GF-D8 (cell line): ENCODE measurements around the gene RNASE4.
"Not testable (repeated sequence)": the region's sequence is repeated elsewhere in the genome, so short reads cannot be mapped to it uniquely, and the experiment has no call there.

Experiments
- DNase-seq: peaks from one replicate; lab custom pipeline; 2025; lab: John Stamatoyannopoulos, UW

RNASE4 gene

GRCh38 chr14:20698934-20699333, 14.6 kb downstream of the RNASE4 start:
- DNase-seq = no peak

DNA sequence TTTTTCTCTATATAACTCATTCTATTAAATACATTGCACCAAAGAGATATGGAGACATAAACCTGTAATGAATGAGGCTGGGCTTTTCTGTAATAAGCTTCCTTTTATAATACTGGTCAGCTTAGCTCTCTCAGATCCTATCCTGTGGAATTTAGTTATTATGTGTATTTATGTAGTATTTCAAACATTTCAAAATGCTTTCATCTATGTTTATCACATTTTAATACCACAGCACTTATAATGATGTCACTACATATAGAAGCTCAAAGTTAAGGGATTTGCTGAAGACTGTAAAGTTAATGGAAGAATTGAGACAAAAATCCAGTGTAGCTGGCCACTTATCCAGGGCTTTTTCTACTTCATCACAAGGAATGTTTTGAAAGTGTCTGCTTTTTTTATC, 15.6 kb downstream of the RNASE4 start:
- DNase-seq = no peak

GRCh38 chr14:20700965-20701364, 16.6 kb downstream of the RNASE4 start:
- not testable (repeated sequence) for DNase-seq

- DNase-seq = no peak
Observed at GRCh38 chr14:20706657-20707355, 22.4 kb downstream of the RNASE4 start.

GRCh38 chr14:20707622-20708021, 23.3 kb downstream of the RNASE4 start:
- no peak for DNase-seq

DNA sequence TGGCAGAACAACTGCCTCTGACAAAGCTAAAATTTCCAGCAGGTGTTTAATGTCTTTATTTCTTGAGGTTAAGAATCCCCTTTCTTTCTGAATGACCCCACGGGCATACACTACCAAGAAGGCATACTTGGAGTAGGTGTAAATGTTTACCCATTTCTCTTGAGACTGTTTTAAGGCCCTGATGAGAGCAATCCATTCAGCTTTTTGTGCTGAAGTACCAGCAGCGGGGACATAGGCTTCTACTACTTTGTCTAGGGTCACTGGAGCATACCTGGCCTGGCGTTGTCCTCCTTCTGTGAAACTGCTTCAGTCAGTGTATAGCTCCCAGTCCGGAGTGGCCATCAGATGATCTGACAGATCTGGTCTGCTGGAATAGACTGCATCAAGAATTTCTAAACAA, 26.9 kb downstream of the RNASE4 start:
- DNase-seq = no peak

GRCh38 chr14:20711685-20712084, 27.3 kb downstream of the RNASE4 start:
- no peak for DNase-seq

GRCh38 chr14:20712904-20713303, 28.5 kb downstream of the RNASE4 start:
- DNase-seq = no peak

- DNase-seq = no peak
Observed at GRCh38 chr14:20714593-20715250, 30.4 kb downstream of the RNASE4 start.

DNA sequence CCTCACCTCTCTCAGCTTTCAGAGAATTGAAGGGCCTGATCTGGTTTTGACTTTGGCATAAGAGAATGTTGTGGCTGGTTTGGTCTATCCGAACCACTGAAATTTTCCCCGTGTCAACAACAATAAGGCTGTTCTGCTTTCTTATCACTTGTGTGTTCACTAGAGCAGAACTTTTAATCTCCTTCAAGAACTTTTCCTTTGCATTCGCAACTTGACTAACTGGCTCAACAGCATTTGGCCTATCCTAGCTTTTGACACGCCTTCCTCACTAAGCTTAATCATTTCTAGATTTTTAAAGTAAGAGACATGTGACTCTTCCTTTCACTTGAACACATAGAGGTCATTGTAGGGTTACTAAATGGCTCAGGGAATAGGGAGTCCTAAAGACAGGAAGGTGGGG, 35.4 kb downstream of the RNASE4 start:
- DNase-seq = no peak

GRCh38 chr14:20720741-20721140, 36.4 kb downstream of the RNASE4 start:
- DNase-seq = no peak

GRCh38 chr14:20722016-20722415, 37.7 kb downstream of the RNASE4 start:
- DNase-seq = no peak

DNA sequence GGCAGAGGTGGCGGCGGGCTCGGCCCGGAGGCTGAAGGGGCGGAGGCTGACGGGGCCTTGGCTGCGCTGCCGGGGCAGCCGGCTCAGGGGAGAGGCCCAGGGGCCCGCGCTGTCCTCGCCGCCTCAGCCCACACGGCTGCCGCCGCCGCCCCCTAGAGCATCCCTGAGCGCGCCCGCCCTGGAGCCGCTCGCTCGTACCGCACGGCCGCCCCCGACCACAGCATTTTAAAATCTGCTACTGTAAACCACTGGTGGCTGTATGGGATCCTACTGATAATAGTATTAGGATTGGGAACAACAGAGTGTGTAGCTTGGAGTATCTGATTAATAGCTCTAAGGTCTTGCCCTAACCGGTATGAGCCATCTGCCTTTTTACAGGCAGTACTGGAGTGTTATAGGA, 39.1 kb downstream of the RNASE4 start:
- no peak for DNase-seq

GRCh38 chr14:20726121-20726520, 41.8 kb downstream of the RNASE4 start:
- not testable (repeated sequence) for DNase-seq

GRCh38 chr14:20726531-20726930, 42.2 kb downstream of the RNASE4 start:
- no peak for DNase-seq

DNA sequence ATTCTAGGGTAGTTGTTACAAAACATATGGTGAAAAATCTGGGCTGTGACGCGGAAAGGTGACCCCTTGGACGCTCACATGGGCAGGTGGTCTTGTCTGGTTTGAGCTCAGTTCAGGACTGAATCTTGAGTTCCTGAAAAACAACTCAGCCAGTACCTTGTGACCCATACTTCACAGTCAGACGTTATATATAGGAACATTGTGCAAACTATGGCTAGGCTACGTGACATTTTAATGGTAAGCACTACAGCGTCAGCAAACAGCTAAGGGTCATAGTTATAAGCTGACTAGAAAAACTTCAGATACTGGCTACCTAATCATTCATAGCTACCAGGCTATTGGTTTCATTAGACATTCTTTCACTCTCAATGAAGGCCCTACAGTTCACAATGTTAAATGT, 46.5 kb downstream of the RNASE4 start:
- DNase-seq = no peak

- no peak for DNase-seq
Observed at GRCh38 chr14:20732477-20732876, 48.1 kb downstream of the RNASE4 start.

GRCh38 chr14:20732979-20733635, 48.7 kb downstream of the RNASE4 start:
- DNase-seq = no peak

DNA sequence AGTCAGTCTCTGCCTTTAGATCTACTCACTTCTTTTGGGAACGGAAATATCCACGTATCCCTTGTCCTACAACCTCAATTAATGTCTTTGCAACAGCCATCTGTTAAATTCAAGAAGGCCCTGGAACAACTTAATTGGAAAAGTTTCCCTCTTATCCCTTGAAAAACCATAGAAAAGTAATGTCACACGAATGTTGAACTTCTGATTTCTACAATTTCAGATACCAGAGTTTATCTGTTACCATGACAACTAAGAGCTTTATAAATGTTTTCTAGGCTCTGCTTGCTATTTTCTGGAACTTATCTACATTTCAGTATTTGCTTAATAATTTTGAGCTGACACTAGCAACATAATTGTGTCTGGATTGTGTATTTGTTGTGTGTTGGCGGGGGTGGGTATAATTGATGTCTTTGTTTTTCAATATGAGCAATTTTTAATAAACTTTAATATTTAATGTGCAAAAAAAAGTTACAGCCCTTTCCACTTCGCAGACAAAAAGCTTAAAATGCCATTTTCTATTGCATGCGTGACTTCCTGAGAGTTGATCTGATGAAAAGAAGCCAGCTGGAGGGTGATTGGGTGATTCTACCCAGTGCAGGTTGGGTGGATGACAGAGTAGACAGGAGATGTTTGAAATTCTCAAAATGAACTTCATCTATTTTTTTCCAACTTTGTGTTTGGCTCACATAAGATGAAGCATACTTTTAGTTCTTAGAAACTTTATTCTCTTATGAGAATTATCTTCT, 49.5 kb downstream of the RNASE4 start:
- no peak for DNase-seq

DNA sequence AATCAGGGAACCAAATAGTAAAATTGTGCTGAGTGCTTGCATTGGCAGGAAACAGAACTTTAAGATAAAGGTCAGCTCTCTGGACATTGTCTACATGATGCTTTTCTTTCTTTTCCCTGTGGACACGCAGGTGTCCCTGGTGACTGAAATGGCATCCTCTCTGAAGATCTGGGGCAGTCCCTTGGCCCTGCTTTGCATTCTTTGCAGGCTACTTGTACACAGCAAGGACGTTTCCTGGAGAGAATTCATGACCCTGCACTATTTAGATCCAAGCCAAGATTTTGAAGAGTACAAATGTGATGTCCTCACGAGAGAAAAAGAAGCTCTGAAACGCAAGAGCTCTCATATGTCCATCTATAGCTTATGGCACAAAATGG, 50.1 kb downstream of the RNASE4 start:
- no peak for DNase-seq

DNA sequence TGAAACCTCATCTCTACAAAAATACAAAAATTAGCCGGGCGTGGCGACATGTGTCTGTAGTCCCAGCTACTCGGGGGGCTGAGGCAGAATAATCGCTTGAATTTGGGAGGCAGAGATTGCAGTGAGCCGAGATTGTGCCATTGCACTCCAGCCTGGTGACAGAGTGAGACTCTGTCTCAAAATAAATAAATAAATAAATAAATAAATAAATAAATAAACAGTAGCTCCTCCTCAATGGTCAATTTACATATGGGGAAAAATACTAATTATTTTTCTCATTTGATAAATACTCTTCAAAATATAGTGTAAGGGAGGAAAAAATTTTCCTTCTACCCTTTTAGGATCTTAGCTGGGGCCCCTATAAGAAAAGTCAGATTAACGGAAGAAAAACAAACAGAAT, 53.9 kb downstream of the RNASE4 start:
- not testable (repeated sequence) for DNase-seq

DNA sequence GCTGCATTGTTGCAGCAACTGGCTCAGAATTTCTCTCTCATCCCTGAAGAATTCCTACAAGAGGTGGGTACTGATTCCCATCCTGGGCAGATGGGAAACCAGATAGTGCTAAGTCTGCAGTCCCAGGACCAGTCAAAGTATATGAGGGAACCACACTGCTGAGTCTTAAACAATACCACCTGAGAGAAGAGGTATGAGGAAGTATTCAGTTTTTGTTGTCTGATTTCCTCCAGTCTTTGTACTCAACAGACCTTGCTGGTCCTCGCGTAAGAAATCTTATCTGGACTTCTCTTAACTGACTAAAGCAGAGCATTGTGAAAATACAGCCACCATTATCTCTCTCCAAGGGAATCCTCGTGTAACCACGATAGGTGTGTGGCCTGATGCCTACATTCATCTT, 57.8 kb downstream of the RNASE4 start:
- DNase-seq = no peak

DNA sequence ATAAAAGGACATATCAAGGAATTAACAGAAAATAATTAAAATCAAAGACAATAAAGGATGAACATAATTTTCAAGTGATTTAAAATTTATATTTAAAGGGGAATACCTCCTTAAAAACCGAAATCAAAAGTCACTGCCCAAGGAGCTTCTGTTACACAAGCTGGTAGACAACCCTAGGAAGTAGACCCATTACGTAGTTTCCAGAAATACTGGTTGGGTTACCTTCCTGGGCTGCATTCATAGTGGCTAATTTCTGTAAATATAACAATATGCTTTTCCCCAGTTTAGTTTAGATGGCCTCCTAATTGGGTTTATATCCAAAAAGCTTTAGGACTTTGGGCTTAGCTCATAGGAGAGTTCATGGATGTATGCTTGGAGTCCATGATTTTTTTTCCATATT, 59.2 kb downstream of the RNASE4 start:
- no peak for DNase-seq
